Measurements from ENCODE around the gene LARGE2. TPM values are rescaled to one million over a fixed set of nuclear protein-coding genes. Genes with fewer than 3 reads are reported as not detected.

LARGE2 gene
- total and polyA plus RNA-seq, 9 of the 15 experiments (the other 6 are each of a cell fraction or from before 2014, with no cell fraction given): 0.56 to 14.1 (median 6.6) TPM

- TF ChIP-seq L3MBTL2 (IDR thresholded peaks at IDR 0.05): no peak
Observed at GRCh38 chr11:45934580-45935318, 12.3 kb downstream of the LARGE2 start (continued).

GRCh38 chr11:45935349-45936064 is 13.1 kb downstream of the LARGE2 start:
- Histone ChIP-seq H4K20me1 (replicated peaks; ENCODE audit: control insufficient read depth, insufficient read depth, low read length) (no peaks in the 10 kb centered on the region), H3K79me2 (ENCODE audit: control insufficient read depth, insufficient read depth, low read length) (no peaks in the 10 kb centered on the region), H3K4me1 (replicated peaks in 1 of 2; ENCODE audit: control insufficient read depth in 2 of 2, insufficient read depth in 2 of 2, low read length in 2 of 2) (peaks cover 0 to 12% of the 10 kb centered on the region in 2 experiments; a peak in 2 of 5 replicates), H3K4me2 (ENCODE audit: insufficient read depth, low read length) (no peak overlapping the region), H3K4me3 (no peak overlapping the region), H3K9me1 (ENCODE audit: control insufficient read depth, insufficient read depth, low read length) (no peaks in the 10 kb centered on the region), H3K36me3 (ENCODE audit: control insufficient read depth, insufficient read depth, low read length) (peaks cover 49% of the 10 kb centered on the region; the same call in 2 of the 3 replicates), H3K9me3 (replicated peaks; ENCODE audit: control insufficient read depth, insufficient read depth, low read depth, low read length) (no peaks in the 10 kb centered on the region), H3K27me3 (ENCODE audit: control insufficient read depth in 2 of 2, insufficient read depth in 2 of 2, low read length in 2 of 2) (no peaks in the 10 kb centered on the region), H2AFZ (ENCODE audit: low read depth, low read length) (no peak overlapping the region), H3K27ac (ENCODE audit: extremely low read depth, low read depth, low read length) (no peak overlapping the region), H3K9ac (ENCODE audit: insufficient read depth in 1 of 2, low read depth in 2 of 2, low read length in 2 of 2) (no peak overlapping the region; a peak in 1 of 4 replicates)
- DNase-seq (ENCODE audit: extremely low read depth in 1 of 4, low spot score in 3 of 4) (no peak), FAIRE-seq (no peak), ATAC-seq (no peak)
- CTCF ChIA-PET (ENCODE audit: low intra/inter-chr PET ratio): no interaction called here
- POLR2A ChIA-PET: interaction anchor here (1.0 to 1.3 kb wide), 2 partner anchors 10 to 14 kb away, joined by 3 to 4 read pairs; no protein-coding TSS in a partner anchor
- 73% methylated on average over 7 of the region's 8 CpGs for WGBS (ENCODE audit: insufficient coverage, low coverage, missing lambda C conversion rate)
- BruUV-seq (replicated peaks): no TSS peak
- in situ Hi-C loops (cut with MboI) (no loop called here), intact Hi-C loops (cut with micrococcal nuclease) (no loop called here)
- TF ChIP-seq SP2 (IDR thresholded peaks at IDR 0.05; ENCODE audit: extremely low read depth, low read depth, low read length, poor library complexity, severe bottlenecking) (no peak), ZBTB17 (CRISPR knock-in tag; IDR thresholded peaks at IDR 0.05) (no peak), BACH1 (tag; IDR thresholded peaks at IDR 0.05) (no peak), MED1 (CRISPR knock-in tag; IDR thresholded peaks at IDR 0.05; ENCODE audit: borderline replicate concordance) (no peak), MEF2D (tag; conservative IDR thresholded peaks at IDR 0.05; ENCODE audit: low read depth) (no peak), ZNF274 (IDR thresholded peaks at IDR 0.05; ENCODE audit: borderline replicate concordance, low read depth, low read length) (no peak), EP400 (IDR thresholded peaks at IDR 0.05) (no peak), MYBL2 (IDR thresholded peaks at IDR 0.05; ENCODE audit: low read depth) (no peak), MYBL2 (CRISPR knock-in tag; IDR thresholded peaks at IDR 0.05; ENCODE audit: borderline replicate concordance) (no peak), CTBP1 (IDR thresholded peaks at IDR 0.05; ENCODE audit: borderline replicate concordance) (no peak), PCBP1 (IDR thresholded peaks at IDR 0.05; ENCODE audit: low read depth, low read length, poor library complexity, severe bottlenecking) (no peak), ZC3H11A (IDR thresholded peaks at IDR 0.05; ENCODE audit: low read depth, low read length) (no peak), ZBTB1 (CRISPR knock-in tag; IDR thresholded peaks at IDR 0.05; ENCODE audit: borderline replicate concordance, low read depth) (no peak), NONO (IDR thresholded peaks at IDR 0.05; ENCODE audit: low read depth in 2 of 2, low read length in 1 of 2) (no peak), ASH1L (IDR thresholded peaks at IDR 0.05; ENCODE audit: borderline replicate concordance, low read depth, partially characterized antibody) (no peak), POLR2B (IDR thresholded peaks at IDR 0.05; ENCODE audit: low read depth, partially characterized antibody) (no peak), HLTF (IDR thresholded peaks at IDR 0.05) (no peak)
- TF ChIP-seq, protein P1, sequence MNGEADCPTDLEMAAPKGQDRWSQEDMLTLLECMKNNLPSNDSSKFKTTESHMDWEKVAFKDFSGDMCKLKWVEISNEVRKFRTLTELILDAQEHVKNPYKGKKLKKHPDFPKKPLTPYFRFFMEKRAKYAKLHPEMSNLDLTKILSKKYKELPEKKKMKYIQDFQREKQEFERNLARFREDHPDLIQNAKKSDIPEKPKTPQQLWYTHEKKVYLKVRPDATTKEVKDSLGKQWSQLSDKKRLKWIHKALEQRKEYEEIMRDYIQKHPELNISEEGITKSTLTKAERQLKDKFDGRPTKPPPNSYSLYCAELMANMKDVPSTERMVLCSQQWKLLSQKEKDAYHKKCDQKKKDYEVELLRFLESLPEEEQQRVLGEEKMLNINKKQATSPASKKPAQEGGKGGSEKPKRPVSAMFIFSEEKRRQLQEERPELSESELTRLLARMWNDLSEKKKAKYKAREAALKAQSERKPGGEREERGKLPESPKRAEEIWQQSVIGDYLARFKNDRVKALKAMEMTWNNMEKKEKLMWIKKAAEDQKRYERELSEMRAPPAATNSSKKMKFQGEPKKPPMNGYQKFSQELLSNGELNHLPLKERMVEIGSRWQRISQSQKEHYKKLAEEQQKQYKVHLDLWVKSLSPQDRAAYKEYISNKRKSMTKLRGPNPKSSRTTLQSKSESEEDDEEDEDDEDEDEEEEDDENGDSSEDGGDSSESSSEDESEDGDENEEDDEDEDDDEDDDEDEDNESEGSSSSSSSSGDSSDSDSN (IDR thresholded peaks at IDR 0.05; ENCODE audit: borderline replicate concordance in 1 of 2, low read depth in 2 of 2, low read length in 2 of 2): no peak

Measured in K562 (cell line).